Measurements from ENCODE around the gene FYCO1. TPM values are rescaled to one million over a fixed set of nuclear protein-coding genes. Genes with fewer than 3 reads are reported as not detected.

Gene FYCO1
- total and polyA plus RNA-seq, 2 of the 13 experiments (the other 11 are each of a cell fraction or from before 2014, with no cell fraction given), result 2.7 to 4.2 TPM

- no peak for TF ChIP-seq TERF1 (CRISPR knock-in tag; IDR thresholded peaks at IDR 0.05)
- TF ChIP-seq NCOR1 (IDR thresholded peaks at IDR 0.05; ENCODE audit: borderline replicate concordance, low read length), result no peak
- no peak for TF ChIP-seq ZNF329 (CRISPR knock-in tag; IDR thresholded peaks at IDR 0.05; ENCODE audit: low read depth)
- no peak for TF ChIP-seq RCOR2 (CRISPR knock-in tag; IDR thresholded peaks at IDR 0.05)
- TF ChIP-seq MAFG (CRISPR knock-in tag; IDR thresholded peaks at IDR 0.05), result no peak
- no peak for TF ChIP-seq ZNF841 (CRISPR knock-in tag; IDR thresholded peaks at IDR 0.05; ENCODE audit: borderline replicate concordance)
- TF ChIP-seq XBP1 (CRISPR knock-in tag; IDR thresholded peaks at IDR 0.05), result no peak
- TF ChIP-seq TCF7L2 (IDR thresholded peaks at IDR 0.05; ENCODE audit: low read depth, low read length), result no peak
- no peak for TF ChIP-seq ZNF616 (CRISPR knock-in tag; IDR thresholded peaks at IDR 0.05; ENCODE audit: low read depth)
- no peak for TF ChIP-seq ATF5 (CRISPR knock-in tag; IDR thresholded peaks at IDR 0.05; ENCODE audit: low read depth)
- no peak for TF ChIP-seq FUBP1 (CRISPR knock-in tag; IDR thresholded peaks at IDR 0.05; ENCODE audit: borderline replicate concordance)
Observed at GRCh38 chr3:45931496-45931895, 64.1 kb downstream of the FYCO1 start (continued).

Data from HepG2 (cell line).